Measurements from ENCODE around the gene GPR33.
"Not testable (repeated sequence)": the region's sequence is repeated elsewhere in the genome, so short reads cannot be mapped to it uniquely, and the experiment has no call there.

The GPR33 gene

GRCh38 chr14:31487886-31488285, at the start of gene GPR33:
Gene GPR33 (minus strand): TSS chr14:31488039. CDS start chr14:31483965, 4,074 bp downstream.
- DNase-seq (ENCODE audit: low read depth in 2 of 2) = no peak

GRCh38 chr14:31536201-31536960, 48.5 kb upstream of the GPR33 start:
- DNase-seq (ENCODE audit: low read depth in 2 of 2) = no peak

- DNase-seq (ENCODE audit: low read depth in 2 of 2) = no peak
These were observed 42.3 kb upstream of the GPR33 start for GRCh38 chr14:31530136-31530535.

GRCh38 chr14:31529053-31529452, 41.2 kb upstream of the GPR33 start:
- DNase-seq (ENCODE audit: low read depth in 2 of 2) = no peak

GRCh38 chr14:31527546-31527945, 39.7 kb upstream of the GPR33 start:
- DNase-seq (ENCODE audit: low read depth in 2 of 2) = no peak

- no peak for DNase-seq (ENCODE audit: low read depth in 2 of 2)
These were observed 39.2 kb upstream of the GPR33 start for GRCh38 chr14:31527087-31527486.

GRCh38 chr14:31510855-31511254, 23.0 kb upstream of the GPR33 start:
- no peak for DNase-seq (ENCODE audit: low read depth in 2 of 2)

- no peak for DNase-seq (ENCODE audit: low read depth in 2 of 2)
These were observed 22.4 kb upstream of the GPR33 start for GRCh38 chr14:31510222-31510621.

- no peak for DNase-seq (ENCODE audit: low read depth in 2 of 2)
These were observed 20.3 kb upstream of the GPR33 start for GRCh38 chr14:31508135-31508534.

- DNase-seq (ENCODE audit: low read depth in 2 of 2) = no peak
These were observed 17.6 kb upstream of the GPR33 start for GRCh38 chr14:31505411-31505810.

GRCh38 chr14:31501870-31502269, 14.0 kb upstream of the GPR33 start:
- DNase-seq (ENCODE audit: low read depth in 2 of 2) = no peak

GRCh38 chr14:31492759-31493498, 5.1 kb upstream of the GPR33 start:
- no peak for DNase-seq (ENCODE audit: low read depth in 2 of 2)

GRCh38 chr14:31489691-31490090, 1.9 kb upstream of the GPR33 start:
- DNase-seq (ENCODE audit: low read depth in 2 of 2) = no peak

- no peak for DNase-seq (ENCODE audit: low read depth in 2 of 2)
These were observed 1.1 kb downstream of the GPR33 start for GRCh38 chr14:31486764-31487163.

- no peak for DNase-seq (ENCODE audit: low read depth in 2 of 2)
These were observed 3.1 kb downstream of the GPR33 start for GRCh38 chr14:31484754-31485153.

- DNase-seq (ENCODE audit: low read depth in 2 of 2) = no peak
These were observed 7.7 kb downstream of the GPR33 start for GRCh38 chr14:31480156-31480555.

GRCh38 chr14:31479027-31479426, 8.8 kb downstream of the GPR33 start:
- DNase-seq (ENCODE audit: low read depth in 2 of 2) = no peak

GRCh38 chr14:31477248-31477647, 10.6 kb downstream of the GPR33 start:
- no peak for DNase-seq (ENCODE audit: low read depth in 2 of 2)

- DNase-seq (ENCODE audit: low read depth in 2 of 2) = no peak
These were observed 11.5 kb downstream of the GPR33 start for GRCh38 chr14:31476131-31476866.

- DNase-seq (ENCODE audit: low read depth in 2 of 2) = no peak
These were observed 21.3 kb downstream of the GPR33 start for GRCh38 chr14:31466554-31466953.

- no peak for DNase-seq (ENCODE audit: low read depth in 2 of 2)
These were observed 22.7 kb downstream of the GPR33 start for GRCh38 chr14:31465111-31465510.

GRCh38 chr14:31462450-31462849, 25.4 kb downstream of the GPR33 start:
- DNase-seq (ENCODE audit: low read depth in 2 of 2) = not testable (repeated sequence)

- DNase-seq (ENCODE audit: low read depth in 2 of 2) = no peak
These were observed 26.3 kb downstream of the GPR33 start for GRCh38 chr14:31461545-31461944.
